NK-92 (cell line): ENCODE results near the gene SLA2.
"Not testable (repeated sequence)": the region's sequence is repeated elsewhere in the genome, so short reads cannot be mapped to it uniquely, and the experiment has no call there.

Experiments used
- DNase-seq: peaks from one replicate; lab custom pipeline; 2025; ENCODE audit not compliant: unreplicated experiment; lab: John Stamatoyannopoulos, UW

SLA2 gene

GRCh38 chr20:36576081-36576445, 69.9 kb downstream of the SLA2 start:
- no peak for DNase-seq

- no peak for DNase-seq
Observed at GRCh38 chr20:36574366-36575135, 71.4 kb downstream of the SLA2 start.

DNA sequence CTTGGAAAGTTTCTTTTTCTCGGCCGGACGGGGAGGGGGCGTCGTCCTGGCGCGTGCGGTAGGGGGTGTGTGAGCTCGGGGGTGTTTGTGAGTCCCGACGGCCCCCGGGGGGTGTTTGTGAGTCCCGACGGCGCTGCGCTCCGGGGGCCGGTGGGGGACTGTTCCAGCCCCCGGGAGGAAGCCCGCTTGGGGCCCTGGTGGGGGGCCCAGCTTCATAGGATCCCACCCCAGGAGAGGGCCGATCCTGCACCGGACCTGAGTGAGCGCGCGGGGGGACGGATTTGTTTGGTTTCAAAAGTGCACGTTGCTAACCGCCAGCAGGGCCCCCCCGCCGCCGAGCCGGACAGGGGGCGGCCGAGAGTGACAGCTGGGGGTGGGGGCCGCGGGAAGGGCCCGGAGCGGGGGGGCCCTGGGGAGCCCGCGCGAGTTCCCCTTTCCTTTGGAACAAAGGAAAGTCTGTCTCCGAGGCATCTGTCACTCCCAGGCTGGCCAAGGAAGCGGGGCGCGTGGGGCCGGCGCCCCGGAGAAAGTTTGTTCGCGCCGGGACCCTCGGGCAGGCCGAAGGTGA, 72.1 kb downstream of the SLA2 start:
- DNase-seq, result no peak

DNA sequence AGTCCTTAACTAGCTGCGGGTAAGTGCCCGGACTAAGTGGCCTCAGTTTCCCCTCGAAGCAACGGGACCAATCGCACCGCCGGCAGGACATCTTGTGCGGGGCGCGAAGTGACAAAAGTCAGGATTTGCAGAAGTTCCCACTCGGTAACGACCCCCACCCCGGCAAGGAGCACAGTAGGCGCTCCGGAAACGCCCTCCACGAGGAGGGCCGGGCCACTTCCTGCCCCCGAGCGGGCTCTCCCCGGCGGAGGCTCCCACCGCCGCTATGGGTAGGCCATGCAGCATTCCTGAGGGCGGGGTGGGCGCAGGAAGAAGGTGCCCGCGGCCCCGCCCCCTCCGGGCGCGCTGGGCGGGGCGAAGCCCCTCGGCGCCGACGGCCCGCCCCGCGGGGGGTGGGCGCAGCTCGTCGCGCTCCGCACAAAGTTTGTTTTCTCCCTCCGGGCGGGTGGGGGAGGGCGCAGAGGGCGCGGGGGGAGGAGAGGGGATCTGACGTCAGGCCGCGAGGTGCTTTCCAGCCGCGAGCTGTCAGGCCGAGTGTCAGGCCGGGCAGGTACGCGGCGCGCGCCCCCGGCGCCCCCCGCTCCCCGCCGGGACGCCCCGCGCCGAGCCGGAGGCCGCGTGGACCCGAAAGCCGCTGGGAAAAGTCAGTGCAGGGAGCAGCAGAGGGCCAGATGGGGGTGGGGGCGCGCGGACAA, 72.7 kb downstream of the SLA2 start, which contains the start of gene TGIF2:
Gene TGIF2 (plus strand): TSS at position 495 of the 695 bp plus-strand sequence. CDS start 5,178 bp downstream, outside the sequence.
- DNase-seq, result peak; percentile 62

- no peak for DNase-seq
Observed at GRCh38 chr20:36572701-36573102, 73.3 kb downstream of the SLA2 start.

DNA sequence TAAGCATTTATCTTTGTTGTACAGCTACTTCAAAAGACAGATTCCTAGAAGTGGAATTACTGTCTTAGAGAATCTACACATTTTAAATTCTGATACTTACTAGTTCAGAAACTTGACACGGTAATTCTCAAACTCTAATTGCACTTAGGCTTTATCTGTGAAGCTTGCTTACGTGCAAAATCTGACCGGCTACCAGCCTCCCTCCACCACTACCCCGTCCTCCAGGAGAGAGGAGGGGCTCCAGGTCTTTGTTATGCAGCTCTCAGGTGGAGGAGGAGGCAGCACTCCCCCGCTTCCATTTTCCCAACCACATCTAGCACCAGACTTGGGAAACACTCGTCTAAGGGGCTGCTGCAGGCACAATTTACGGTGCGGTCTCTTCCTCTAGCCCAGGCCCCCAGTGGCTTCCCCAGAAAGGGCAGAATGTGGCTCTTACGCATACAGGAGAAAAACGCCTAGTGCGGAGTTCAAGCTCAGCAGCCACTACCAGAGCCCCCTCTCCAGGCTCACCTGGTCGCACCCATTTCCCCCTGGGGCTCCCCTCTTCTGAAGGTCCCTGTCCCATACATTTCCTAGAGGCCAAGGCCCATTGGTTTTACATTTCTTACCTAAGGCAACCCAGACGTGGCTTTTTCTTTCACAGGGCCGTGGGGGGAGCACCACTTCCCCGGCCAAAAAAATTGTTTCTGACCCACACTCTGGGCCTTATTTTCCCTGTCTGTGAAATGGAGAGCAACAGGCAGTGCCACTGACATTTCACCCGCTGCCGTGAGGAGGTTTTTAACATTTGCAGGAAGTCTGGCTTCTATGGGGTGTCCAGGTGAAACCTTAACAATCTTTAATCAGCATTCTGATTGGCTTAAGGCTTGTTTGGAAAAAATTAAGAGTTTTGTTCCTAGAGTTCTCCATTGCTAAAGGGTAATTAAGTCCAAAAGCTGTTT, 74.2 kb downstream of the SLA2 start:
- DNase-seq, result no peak

DNA sequence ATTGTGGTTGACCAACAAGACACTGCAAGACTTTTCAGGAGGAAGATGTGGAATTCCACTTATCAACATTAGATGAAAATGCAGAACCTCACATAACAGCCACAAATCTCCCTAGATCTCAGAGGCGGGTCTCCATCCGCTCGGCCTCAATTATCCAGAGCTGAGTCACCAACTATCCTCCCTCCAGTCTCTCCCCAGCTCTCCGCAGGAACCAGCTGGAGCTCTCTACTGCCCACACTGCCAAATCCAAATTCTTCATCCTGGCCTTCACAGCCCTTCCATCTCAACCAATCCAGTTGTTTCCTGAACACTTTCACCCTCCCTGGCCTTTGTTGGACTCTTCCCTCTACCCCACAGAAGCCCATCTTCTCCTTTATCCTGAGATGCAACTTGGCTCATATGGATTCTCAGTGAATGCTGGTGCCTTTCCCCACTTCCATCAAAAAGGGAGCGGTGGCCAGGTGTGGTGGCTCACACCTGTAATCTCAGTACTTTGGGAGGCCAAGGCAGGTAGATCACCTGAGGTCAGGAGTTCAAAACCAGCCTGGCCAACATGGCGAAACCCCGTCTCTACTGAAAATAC, 76.1 kb downstream of the SLA2 start:
- DNase-seq, result no peak

DNA sequence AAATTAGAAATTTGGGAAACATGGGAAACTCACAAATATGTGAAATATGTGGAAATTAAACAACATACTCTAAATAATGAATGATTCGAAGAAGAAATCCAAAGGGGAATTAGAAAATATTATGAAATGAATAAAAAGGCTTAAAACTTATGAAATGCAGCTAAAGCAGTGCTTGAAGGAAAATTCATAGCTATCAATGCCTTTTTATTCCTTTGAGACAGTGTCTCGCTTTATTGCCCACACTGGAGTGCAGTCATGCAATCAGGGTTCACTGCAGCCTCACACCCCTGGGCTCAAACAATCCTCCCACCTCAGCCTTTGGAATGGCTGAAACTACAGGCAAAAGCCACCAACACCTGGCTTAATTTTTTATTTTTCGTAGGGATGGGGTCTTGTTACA, 80.5 kb downstream of the SLA2 start:
- no peak for DNase-seq

- DNase-seq, result not testable (repeated sequence)
Observed at GRCh38 chr20:36564726-36565121, 81.3 kb downstream of the SLA2 start.

- not testable (repeated sequence) for DNase-seq
Observed at GRCh38 chr20:36564078-36564725, 81.8 kb downstream of the SLA2 start.

DNA sequence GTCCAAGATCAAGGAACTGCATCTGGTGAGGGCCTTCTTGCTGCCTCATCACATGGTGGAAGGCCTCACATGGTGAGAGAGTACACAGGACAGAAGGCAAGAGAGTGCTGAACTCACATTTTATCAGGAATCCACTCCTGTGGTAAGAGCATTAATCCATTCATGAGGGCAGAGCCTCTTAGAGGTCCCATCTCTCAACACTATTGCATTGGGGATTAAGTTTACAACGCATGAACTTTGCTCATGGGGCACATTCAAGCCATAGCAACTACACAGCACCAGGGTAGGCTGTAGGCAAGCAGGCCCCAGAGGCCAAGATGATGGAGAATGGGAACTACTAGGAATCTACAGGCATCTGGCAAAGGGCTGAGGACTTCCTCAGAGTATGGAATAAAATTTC, 82.6 kb downstream of the SLA2 start:
- DNase-seq, result no peak

DNA sequence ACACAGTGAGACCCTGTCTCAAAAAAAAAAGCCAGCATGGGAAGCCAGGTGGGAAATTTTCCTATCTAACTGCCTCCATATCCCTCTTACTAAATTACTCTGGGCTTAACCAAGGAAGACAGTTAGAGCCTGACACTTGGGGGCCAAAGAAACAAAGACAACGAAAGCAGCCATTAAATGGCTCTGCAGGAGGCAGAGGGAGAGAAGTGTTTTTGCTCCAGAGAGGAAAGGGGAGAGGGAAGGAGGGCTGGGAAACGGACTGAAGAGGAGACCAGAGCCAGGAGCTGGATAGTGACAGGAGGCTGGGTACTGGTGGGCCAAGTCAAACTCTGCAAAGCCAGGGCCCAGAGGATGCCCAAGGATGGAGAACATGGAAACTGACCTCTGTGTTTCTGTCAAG, 83.3 kb downstream of the SLA2 start:
- no peak for DNase-seq
